ENCODE data around the gene PPIF.
A peak's percentile ranks its signal among the peaks of the same experiment; 100 is the strongest.
"Not testable (repeated sequence)": the region's sequence is repeated elsewhere in the genome, so short reads cannot be mapped to it uniquely, and the experiment has no call there.

The PPIF gene

DNA sequence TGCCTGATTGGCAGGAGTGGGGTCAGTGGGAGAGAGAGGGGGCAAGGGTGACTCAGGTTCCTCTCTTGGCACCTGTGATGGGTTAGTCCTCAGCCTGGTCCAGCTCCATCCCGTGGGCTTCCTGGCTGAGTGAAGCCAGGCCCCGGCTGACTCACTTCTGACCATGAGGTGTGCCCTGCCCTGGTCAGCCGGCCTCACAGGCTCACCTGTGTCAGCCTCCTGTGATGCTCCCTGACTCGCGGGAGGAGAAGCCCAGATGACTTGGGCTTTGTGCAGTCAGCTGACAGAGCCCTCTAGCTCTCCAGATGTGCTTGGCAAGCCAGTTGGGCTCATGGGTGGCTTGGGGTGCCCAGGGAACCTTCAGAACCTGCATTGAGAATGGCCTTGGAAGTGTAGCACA, 16.0 kb upstream of the PPIF start:
- no peak for DNase-seq (ENCODE audit: low read depth, low spot score)

DNA sequence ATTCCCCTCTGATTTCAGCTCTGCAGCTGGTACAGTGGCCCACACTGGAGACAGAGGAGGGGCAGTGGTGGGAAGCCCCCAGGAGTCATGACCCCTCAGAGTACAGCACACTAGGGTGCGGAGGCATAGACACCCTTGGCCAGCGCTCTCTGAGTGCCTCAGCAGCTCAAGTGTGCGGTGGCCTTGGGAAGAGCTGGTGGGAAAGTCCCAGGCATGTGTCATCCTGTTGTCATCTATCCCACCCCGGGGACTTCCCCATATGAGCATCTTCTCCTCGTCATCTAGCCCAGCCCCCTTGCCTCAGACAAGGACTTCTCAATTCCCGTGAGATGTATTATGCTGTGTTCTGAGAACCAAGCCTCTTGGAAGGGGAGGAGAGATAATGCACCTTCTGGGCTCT, 15.6 kb upstream of the PPIF start:
- no peak for DNase-seq (ENCODE audit: low read depth, low spot score)

DNA sequence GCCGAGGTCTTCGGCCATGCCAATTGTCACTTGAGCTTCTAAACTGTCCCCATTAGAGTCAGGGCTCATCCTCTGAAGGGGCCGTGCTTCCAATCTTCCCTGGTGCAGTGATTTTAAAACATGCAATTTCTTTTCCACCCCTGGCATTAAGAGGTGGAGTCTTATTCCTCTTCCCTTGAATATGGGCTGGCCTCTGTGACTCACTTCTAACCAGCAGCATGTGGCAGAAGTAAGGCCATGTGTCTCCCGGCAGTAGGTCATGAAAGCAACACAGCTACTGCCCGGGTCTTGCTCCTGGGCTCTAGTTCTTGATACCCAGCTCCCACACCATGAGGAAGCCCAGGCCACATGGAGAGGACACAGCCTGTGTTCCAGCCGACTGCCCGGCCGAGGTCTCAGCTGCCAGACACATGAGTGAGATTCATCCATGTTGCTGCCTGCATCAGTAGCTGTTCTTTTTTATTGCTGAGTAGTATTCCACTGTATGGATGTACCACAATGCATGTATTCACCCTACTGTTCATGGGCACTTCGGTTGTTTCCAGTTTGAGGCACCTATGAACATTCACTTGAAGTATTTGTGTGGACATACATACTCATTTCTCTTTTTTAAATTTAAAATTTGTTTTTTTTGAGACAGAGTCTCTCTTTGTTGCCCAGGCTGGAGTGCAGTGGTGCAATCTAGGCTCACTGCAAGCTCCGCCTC, 14.5 kb upstream of the PPIF start:
- not testable (repeated sequence) for DNase-seq (ENCODE audit: low read depth, low spot score)

DNA sequence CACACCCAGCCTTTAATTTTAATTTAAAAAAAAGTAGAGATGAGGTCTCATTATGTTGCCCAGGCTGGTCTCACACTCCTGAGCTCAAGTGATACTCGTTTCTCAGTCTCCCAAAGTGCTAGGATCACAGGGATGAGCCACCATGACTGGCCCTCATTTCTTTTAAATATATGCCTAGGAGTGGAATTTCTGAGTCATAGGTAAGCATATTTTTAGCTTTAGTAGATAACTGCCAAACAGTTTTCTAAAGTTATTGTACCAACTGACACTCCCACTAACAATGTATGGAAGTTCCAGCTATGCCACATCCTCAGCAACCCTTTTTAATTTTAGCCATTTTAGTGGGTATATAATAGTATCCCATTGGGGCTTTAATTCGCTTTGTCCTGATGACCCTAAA, 13.8 kb upstream of the PPIF start:
- no peak for DNase-seq (ENCODE audit: low read depth, low spot score)

DNA sequence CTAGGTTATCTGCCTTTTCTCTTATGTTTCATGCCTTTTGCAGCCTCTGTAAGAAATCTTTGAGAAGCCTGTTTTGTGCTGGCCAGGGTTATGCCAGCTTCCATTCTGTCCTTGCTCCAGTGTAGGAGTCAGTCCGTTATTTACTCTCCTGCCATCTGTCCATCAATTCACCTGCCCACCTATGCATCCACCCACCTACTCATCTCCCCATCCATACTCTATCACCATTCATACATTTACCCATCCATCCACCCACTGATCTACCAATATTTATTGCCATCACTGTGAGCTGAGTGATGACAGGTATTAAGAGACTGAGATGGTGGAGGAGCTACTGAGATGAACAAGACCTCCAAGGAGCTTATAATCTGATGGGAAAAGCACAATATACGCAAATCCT, 12.7 kb upstream of the PPIF start:
- DNase-seq (ENCODE audit: low read depth, low spot score): no peak

DNA sequence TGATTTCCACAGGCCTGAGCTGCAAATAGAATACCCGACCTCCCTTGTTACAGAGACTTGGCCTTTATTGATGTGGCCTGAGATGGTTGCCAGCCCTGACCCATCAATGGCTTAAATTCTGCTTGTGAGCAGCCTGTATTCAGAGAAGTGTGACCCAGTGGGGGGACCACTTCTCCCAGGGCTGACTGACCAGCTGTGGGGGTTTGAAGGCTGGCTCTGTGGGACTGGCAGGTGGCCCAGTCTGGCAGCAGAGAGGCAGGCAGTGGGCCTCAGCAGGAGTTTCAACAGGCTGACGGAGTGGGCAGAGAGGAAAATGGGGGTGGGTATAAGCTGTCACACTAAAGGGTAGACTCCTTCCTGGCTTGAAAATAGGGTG, 12.2 kb upstream of the PPIF start:
- no peak for DNase-seq (ENCODE audit: low read depth, low spot score)

DNA sequence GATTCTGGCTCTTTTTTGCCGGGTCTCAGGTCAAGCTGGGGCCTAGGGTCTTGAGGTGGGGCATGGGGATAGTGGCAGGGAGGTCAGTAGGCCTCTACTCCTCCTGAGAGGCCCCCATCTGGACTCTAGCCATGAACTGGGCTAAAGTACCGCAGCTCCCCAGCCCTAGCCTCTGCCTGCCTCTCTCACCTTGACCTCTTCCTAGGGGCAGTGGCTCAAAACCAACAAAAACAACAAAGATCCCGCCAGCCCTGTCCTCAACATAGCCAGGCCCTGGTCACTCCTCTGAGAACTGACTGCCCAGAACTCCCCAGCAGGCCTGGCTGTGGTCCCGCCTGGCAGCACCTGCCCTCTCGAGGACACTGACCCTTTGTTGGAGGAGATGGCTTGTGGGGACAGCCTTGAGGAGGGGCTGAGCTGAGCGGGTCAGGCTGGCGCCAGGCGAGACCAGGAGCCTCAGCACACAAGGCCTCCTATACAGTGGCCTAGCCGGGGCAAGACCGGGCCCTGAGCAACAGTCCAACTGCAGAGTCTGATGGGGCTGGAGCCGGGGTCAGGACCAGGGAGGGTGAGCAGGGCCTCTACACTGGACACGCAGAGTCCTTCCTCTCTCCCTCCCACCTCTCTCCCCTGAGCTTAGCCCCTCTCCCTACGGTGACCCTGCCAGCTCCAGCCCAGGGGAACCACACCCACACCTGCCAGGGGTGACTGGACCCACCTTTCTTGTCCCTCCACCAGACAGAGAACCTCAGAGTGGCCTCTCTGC, 11.6 kb upstream of the PPIF start:
- DNase-seq (ENCODE audit: low read depth, low spot score): no peak

DNA sequence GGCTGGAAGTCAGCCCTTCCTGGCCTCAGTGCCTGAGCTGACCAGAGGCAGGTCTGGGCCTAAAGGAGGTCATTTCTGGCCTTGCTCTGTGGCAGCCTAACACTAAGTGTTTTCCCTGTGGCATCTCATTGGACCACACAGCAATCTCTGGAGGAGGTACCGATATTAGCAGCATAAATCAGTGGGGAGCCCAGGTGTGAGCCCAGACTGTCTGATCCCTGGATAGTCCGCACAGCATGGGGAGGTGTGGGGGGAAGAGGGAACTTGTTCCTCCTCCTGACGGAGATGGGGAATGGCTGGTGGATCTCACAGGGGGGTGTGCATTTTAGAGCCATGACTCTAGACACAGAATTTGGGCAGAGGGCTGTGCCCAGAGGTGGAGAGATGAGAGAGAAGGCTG, 11.0 kb upstream of the PPIF start:
- DNase-seq (ENCODE audit: low read depth, low spot score): no peak

DNA sequence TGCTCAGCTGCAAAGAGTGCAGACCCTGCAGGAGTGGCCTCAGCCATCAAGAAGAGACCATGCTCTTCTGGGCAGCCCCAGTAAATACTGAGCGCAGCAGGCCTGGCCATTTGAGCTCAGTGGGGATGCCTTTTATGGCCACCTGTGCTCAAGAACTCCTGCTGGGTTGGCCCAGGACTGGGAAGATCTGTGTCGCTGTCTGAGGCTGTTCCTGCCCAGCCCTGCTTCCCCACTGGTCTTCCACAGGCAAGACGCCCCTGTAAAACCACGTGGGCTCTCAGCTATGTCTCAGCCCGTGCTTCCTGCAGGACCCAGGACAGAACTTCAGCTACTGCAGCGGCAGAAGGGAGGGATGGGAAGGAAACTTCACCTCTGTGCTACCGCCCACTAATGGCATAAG, 10.5 kb upstream of the PPIF start:
- DNase-seq (ENCODE audit: low read depth, low spot score): peak; percentile 53

DNA sequence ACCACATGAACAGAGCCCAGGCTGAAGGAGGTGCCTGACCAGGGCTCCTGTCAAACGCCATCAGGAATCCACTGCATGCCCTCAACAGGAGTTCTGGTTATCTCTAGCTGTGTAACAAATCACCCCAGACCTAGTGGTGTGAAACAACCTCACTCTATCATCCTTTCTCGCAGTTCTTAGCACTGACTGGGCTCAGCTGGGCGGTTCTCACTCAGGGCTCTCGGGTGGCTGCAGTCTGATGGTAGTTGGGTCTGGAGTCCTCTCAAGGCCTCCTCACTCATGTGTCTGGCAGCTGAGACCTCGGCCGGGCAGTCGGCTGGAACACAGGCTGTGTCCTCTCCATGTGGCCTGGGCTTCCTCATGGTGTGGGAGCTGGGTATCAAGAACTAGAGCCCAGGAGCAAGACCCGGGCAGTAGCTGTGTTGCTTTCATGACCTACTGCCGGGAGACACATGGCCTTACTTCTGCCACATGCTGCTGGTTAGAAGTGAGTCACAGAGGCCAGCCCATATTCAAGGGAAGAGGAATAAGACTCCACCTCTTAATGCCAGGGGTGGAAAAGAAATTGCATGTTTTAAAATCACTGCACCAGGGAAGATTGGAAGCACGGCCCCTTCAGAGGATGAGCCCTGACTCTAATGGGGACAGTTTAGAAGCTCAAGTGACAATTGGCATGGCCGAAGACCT, 9.3 kb upstream of the PPIF start:
- DNase-seq (ENCODE audit: low read depth, low spot score): not testable (repeated sequence)

DNA sequence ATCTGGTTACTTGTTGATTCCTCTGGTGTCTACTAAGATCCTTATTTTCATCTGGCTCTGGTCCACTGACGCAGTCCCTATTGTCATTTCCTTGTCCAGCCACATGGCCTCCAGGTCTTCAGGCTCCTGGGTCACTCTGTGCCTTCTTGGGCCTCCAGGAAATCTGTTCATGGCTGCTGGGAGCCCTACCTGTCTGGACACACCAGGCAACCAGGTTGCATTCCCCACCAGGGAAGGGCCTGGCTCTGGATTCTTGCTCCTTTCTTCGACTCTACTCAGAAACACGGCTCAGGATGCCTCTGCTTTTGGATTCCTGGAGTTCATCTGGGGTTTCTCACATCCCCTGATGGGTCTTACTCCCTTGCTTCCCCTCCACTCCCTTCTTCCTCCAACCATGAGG, 8.0 kb upstream of the PPIF start:
- DNase-seq (ENCODE audit: low read depth, low spot score): no peak

DNA sequence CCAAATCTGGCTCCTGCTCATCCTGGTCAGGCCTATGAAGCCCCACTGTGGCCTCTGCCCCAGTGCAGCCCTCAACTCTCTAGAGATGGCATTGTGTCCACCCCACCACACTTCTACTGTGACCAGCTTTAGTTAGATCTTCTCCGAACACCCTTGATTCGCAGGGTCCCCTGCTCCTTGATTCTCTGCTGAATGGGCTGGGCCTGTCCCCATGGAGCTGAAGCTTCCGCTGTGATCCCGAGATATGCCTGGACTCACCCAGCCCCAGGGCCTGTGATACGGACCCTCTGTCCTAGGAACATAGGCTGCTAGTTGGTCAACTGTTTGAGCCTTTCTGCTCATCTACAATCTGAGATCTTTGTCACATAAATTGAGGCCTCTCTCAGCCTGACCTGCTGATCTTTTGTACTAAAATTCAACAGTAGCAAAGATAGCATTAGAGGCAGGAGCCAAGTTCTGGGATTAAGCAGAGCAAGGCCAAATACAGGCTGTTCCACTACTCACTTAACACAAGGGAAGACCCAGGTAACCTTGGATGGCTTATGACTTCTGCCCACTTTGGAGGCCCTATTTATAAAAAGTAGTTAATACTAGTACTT, 6.5 kb upstream of the PPIF start:
- no peak for DNase-seq (ENCODE audit: low read depth, low spot score)

DNA sequence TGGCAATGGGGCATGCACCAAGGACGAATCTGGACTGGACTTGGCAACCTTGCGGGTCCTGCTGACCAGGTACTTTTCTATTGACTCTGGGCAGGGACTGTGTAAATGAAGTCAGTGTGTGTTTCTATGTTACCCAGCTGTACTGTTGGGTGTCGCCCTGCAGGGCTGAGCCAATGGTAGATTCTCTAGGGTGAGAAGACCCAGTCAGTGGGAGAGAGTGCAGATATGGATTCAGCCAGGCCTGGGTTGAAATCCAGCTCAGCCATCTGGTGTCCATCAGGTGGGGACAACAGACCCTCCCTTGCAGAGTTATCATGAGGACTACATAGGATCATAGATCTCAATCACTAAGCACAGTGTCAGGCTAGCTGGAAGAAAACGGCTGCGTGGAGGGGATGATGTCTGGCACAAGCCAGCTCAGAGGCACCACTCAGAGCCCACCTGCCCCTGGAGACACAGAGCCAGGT, 4.9 kb upstream of the PPIF start:
- no peak for DNase-seq (ENCODE audit: low read depth, low spot score)

DNA sequence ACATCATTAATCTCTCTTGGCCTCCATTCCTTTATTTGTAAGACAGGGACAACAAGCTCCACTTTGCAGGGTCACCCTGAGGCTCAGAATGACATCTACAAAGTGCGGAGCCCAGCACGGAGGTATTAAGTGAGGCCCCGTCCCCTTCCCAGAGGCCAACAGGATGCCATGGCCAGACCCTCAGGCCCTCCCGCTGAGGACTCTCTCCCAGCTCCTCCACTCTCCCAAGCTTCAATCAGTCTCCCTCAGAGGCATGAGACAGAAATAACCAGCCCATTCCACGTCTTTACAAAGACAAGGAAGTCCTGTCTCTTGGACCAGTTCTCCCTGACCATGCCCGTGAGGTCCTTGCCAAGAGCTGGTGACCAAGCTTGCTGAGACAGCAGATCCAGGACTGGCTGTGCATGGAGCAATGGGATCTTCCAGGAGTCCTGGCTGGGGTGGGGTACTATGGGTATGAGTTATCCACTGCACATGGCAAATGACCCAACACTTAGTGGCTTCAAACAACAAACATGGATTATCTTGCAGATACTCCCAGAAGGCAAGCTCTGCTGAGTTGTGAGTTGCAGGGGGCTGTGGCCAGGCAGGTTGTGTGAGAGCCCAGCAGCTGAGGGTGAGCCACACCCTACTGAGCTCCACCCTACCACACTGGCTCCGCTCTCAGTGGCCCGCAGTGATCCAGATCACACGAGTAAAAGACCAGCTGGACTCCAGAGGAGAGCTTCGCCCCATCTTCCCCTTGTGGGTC, 4.3 kb upstream of the PPIF start:
- DNase-seq (ENCODE audit: low read depth, low spot score): no peak

DNA sequence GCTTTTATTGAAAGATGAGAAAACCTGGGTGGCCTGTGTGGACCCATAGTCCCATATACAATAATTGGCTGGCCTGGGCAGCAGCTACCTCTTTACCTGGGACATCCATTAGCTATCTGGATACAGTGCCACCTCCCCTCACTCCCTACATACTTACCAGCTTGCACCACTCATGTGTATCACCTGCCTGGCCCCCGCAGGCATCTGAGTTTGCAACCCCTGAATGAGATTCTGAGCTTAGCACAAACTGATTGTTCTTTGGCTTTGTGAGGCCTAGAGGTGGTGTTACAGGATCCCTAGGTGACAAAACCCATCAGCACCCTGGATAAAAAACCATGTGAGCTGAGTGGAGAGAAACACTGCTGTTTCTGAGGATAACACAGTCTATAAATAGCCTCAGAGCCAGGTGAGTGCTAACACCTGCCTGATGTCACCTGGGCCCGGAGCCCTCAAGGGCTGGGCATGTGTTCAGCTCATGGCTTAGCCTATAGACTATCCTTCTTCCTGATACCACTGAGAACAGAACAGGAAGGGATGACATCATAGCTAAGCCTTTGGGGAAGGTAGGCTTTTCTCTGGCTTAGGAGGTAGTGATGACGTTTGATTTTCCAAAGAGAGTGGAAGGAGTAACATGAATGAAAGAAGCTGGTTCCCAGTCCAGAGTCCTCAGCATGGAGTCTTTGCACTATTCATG, 2.6 kb upstream of the PPIF start:
- no peak for DNase-seq (ENCODE audit: low read depth, low spot score)

DNA sequence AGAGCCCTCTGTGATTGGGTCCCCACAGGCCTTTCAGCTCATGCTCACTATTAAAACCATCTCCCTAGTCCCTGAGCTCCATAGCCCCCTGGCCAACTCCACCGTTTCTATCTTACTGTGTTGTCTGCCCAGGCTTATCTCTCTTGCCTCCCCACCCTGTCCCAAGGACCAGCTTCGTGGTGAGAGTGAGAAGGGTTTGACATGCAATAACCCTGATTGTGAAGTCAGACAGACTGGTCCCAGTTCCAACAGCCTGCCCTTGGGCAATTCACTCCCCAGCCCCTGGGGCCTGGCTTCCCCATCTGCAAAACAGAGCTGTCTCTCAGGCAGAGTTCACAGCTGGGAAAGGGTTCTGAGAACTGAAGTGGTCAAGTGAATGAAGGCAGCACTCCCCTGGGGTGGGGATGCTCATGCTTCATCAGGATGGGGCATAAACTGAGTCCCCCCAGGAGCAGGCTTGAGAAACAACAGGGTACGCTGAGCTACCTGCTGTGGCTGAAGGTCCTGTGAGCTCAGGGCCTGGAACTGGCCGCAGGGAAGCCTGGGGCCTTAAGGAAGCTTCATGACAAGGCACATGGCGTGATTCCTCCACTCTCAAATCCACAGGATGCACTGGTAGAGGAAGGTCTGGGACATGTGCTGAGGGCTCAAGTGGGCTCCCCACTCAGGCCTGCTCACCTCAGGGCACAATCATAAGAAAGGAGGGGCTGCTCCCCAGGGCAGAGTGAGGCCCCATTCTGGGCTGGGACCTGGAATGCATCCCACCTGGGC, 1.8 kb upstream of the PPIF start:
- no peak for DNase-seq (ENCODE audit: low read depth, low spot score)

DNA sequence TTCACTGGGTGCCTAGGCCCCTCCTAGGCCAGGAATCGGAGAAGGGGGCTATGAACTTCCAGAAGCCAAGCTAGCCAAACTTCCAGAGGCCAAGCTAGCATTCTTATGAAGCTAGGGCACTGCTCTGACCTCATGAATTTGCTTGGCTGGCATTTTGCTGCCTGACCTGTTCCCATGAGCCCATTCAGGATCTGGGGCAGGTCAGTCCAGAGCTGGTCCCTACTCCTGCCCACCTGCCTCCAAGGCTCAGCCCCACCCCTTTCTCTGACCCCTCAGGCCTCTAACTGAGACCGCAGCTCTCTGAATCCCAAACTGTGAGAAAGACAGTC, 1.3 kb upstream of the PPIF start:
- no peak for DNase-seq (ENCODE audit: low read depth, low spot score)

DNA sequence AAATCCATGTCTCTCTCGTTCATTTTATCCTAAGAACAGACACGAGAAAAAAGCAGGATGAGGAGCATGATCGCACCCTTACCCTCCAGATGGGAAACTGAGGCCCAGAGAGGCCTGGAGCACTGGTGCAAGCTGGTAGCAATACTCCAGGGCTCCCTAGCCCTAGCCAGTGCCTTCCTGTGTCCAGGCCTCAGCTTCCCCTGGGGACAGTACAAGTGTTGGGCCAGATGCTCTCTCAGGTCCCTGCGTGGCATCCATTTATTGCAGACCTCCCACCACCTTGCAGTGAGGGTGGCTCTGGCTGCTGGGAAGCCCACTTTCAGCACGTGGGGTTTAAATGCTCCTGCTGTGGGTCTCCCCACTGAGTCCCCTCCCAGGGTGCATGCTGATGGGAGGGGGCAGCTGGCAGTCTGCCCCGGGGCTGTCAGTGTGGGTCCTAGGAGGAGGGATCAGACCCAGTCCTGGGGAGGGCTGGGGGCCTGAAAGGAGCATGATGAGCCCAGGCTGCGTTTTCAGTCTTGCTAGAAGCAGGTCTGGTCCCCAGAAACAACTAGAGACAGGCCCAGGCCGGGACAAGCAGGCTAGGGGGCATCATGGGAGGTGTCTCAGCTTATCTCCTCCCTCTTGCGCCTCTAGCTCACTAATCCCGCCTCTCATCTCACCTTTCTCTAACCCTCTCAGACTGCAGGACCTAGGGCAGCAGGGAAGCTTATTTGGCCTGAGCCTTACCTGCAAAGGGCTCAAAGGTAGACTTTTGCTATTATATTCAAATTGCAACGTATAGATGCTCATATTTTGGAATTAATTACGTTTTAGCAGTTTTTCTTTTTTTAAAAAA, 662 bp upstream of the PPIF start:
- DNase-seq (ENCODE audit: low read depth, low spot score): no peak

DNA sequence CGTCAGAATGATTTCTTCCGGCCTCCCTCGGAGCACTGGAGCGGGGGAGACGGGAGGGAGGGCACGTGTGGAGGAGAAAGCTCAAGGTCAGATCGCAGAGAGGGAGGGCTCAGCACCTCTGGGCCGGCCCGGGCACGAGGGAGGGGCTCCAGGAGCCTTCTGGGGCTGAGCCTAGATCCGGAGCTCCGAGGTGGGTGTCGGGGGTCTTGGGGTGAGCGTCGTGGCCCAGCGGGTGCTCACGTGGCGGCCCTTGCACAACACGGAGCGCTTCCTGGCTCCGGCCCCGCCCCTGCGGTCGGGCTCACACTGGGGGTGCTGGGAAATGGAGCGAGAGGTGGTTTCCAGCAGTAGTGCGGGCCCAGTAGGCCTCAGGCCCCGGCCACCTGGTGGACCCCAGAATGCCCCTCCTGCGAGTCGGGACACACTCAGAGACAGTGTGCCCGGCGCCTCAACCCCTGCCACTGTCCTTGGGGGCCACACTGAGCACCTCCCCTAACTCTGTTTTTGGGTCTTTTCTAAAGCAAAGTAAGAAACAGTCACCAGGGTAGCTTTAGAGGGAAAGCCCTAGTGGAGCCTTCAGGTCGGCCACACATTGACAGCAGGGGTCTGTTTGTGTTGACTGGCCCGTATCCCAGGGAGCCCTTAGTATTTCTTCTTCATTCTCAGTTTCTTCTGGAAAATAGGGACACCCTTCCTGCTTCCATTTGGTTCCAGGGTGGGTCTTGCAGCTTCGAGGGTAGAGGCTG, 798 bp downstream of the PPIF start:
- DNase-seq (ENCODE audit: low read depth, low spot score): no peak

All from brain pericyte (primary cell).